GM19328 (cell line): ENCODE measurements around the gene PICK1.

ENCODE experiments used
- ATAC-seq: cut with Tn5 transposase; IDR thresholded peaks from one replicate; pipeline ENCODE4 v1.9.1; 2021; ENCODE audit warnings: mild to moderate bottlenecking, moderate library complexity; ENCODE audit not compliant: unreplicated experiment

Gene PICK1

GRCh38 chr22:38046070-38046748, 11.0 kb upstream of the PICK1 start:
- ATAC-seq, result no peak

DNA sequence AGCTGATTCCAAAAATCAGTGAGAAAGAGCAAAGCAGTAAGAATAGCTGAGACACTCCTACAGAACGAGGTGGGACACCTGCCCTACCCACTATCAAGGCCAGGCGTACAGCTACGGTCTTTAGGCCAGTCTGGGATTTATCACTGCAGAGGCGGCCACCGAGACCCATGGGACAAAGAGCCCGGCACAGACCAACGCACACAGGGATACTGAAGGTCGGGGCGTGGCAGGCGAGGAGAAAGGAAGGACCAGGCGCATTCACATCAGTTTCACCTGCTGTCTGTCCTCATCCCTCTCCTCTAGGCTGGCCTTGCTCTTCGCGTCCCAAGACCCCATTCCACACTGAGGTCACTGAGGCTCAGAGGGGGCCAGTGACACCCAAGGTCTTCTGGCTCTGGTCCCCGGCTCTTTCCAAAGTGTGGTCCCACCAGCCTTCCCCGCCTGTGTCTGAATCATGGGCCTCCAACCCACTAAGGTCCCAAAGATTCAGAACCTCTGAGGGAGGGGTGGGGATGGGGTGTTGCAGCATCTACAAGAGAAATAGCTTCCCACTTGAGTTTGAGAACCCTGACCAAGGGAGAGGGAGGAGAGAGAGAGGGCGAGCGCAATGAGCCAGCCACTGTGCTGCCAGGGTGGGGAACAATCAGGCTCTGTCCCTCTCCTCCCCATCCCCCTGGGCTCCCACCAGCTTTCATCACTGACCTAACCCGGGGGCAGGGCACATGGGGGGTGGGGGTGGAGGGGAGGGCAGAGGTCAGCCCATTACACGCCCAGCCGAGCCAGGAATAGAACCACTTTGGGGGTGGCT, 7.2 kb upstream of the PICK1 start:
- no peak for ATAC-seq

- ATAC-seq, result no peak
Observed at GRCh38 chr22:38050720-38051119, 6.5 kb upstream of the PICK1 start.

- no peak for ATAC-seq
Observed at GRCh38 chr22:38051261-38051660, 5.9 kb upstream of the PICK1 start.

DNA sequence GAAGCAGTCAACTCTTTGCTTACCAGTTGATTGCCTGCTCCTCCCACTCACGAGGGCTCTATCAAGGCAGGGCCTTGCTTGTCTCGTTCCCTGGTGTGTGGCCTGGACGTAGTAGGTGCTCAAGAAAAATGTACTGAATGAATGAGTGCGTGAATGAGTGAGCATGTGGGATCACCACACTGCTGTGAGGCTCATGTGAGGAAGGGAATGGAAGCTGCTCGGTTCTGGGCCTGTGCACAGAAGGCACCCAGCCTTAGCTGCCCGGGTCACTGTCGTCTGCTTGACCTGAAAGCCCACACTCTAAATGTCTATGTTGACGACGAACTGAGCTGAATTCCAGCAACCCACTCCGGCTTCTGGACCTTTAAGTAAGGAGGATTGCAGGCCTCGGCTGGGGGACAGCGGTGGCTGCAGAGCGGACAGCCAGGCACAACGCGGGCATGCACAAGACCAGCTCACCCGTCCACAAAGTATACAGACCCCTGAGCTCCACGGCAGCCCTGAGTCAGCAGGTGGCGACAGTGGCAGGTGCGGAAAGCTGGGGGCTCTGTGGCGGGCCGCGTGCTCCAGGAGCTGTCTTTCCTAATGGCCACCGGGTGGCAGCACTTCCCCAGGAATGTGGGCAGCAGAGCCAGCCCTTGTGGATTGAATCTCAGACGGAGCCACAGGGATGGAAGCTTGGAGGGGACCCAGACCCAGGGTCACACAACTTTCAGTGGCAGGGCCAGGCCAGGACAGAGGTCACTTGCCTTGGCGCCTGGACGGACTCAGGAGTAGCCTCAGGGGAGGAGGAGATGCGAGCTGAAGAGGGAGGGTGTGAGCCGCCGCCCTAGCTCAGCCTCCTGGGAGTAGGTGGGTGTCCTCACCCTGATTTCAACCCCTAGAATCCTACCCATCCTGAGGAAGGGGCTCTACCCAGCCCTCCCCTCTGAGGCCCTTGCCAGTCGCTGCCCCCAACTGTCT, 5.0 kb upstream of the PICK1 start:
- ATAC-seq, result no peak

DNA sequence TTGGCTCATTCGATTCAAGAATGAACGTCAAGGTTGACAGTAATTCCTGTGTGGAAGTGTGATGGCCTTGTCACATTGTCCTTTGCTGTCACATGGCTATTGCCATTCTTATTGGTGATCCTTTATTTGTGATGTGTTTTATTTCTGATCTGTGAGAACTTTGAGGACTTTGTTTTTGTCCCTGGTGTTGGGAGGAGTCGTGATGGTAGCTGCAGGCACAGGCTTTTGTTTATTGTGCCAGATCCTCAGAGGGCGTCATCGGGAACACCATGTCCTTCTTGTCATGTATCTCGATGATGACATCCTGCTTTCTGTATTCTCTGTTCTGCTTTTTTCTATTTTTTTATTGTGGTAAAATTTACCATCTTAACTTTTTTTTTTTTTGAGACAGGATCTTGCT, 5.6 kb downstream of the PICK1 start:
- ATAC-seq, result no peak

DNA sequence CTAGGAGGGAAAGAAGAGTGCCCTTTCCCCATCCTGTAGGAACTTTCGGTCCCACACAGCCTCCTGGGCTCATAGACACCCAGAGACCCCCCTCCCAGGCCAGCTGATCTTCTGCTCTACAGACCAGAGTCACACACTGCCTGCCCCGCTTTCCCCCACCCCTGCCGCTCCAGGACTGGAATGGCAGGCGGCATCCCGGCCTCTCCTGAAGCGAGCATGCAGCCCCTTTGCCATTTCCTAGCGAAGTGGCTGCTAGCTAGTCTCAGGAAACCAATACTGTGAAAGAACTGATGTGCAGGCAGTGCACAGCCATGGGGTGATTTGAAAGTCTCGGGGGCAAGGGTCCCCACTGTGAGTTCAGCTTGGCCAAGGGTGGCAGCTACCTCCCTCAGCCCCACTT, 8.3 kb downstream of the PICK1 start:
- ATAC-seq, result no peak

DNA sequence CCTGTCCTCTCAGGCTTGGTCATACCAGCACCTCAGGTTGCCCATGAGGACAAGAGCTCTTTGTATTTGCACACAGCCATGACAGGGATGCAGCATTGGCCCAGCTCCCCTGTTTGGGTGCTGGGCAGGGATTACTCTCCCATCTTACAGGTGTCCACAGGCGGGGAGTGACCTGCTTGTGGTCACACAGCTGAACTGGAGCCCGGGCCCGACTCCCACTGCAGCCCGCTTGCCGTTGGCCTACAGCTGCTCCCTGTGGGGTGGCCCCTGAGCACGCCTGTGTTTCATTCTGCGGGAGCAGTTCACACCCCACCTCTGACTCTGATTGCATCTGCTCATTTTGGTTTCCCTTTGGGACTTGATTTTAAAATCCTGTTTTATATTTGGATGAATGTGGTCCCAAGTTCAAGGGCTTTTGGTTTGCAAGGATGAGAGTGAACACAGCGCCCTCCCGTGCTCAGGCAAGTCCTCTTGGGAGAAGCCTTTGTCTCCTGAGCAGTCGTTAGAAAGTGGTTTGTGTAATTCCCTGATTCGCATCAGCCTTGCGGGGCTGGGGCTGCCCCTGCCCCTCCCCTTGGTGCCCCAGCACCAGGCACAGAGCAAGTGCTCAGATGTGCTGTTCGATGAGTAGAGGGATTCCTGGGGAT, 9.3 kb downstream of the PICK1 start:
- ATAC-seq, result no peak

DNA sequence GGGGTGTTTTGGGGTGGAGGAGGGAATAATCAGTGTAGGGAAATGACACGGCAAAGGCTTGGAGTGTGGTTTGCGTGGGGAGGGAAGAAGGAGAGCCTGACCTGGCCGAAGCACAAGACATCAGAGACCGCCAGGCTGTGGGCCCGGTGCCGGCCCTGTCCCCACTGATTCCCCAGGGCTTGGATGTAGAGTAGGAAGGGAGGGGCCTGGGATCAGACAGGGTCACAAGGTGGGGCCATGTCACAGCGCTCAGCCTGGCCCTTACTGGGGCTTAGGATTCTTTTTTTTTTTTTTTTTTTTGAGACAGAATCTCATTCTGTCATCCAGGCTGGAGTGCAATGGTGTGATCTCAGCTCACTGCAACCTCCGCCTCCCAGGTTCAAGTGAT, 9.8 kb downstream of the PICK1 start:
- ATAC-seq, result no peak

GRCh38 chr22:38067761-38068360, 10.7 kb downstream of the PICK1 start:
- no peak for ATAC-seq

DNA sequence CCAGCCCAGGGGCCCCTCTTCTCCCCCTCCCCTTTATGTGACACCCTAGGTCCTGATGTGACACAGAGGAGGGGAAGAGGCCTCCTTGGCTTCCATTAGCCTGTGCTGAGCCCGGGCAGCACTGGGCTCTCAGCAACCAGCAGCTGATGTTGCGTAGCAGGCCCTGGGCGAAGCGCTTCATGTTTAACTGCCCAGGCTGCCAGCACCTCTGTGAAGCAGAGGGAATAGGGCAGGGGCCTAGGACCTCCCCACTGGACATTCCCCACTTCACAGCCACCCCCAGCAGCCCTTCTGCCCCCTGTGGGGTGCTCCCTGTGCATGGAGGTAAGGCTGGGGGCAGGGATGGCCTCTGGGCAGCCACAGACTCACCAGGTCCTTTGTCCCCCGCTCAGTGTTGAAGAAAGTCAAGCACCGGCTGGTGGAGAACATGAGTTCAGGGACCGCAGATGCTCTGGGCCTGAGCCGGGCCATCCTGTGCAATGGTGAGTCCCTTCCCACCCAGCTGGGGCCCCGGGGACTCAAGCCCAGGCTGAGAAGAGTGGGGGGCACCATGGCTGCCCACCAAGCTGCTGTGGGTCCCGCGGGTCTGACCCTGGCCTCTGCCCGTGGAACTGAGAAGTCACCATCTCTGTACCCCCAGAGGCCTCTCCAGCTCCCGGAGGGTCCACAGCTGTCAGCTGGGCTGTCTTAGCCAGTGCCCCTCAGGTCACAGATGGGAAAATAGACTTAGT, 11.6 kb downstream of the PICK1 start:
- no peak for ATAC-seq

- no peak for ATAC-seq
Observed at GRCh38 chr22:38069372-38070249, 12.4 kb downstream of the PICK1 start.

DNA sequence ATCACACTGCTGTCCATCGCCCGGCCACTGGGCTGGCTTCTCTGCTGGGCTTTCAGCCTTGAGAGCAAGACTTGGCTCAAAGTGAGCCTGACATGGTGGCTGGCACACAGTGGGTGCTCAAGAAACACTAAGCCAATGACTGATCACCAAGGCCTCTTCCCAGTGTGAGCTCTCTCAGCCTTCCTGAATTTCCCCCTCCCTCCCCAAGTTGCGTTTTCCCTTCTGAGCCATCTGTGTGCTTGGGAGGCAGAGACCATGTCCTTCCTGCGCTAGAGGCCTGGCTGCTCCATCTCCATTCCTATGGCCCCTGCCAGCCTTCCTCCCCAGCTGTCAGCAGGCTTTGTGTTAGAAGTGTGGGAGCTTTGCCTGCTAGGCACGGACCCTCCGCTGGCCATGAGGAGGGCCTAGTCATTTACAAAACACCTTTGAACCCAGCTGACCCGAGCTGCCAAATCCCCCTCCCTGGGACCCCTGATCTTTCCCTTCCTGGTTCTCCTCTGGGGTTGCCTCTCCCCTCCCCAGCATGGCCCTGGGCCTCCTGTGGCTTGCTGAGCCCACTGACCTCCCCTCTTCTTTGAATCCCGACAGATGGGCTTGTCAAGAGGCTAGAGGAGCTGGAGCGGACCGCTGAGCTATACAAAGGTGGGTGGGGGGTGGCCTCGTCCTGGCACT, 13.2 kb downstream of the PICK1 start:
- no peak for ATAC-seq

DNA sequence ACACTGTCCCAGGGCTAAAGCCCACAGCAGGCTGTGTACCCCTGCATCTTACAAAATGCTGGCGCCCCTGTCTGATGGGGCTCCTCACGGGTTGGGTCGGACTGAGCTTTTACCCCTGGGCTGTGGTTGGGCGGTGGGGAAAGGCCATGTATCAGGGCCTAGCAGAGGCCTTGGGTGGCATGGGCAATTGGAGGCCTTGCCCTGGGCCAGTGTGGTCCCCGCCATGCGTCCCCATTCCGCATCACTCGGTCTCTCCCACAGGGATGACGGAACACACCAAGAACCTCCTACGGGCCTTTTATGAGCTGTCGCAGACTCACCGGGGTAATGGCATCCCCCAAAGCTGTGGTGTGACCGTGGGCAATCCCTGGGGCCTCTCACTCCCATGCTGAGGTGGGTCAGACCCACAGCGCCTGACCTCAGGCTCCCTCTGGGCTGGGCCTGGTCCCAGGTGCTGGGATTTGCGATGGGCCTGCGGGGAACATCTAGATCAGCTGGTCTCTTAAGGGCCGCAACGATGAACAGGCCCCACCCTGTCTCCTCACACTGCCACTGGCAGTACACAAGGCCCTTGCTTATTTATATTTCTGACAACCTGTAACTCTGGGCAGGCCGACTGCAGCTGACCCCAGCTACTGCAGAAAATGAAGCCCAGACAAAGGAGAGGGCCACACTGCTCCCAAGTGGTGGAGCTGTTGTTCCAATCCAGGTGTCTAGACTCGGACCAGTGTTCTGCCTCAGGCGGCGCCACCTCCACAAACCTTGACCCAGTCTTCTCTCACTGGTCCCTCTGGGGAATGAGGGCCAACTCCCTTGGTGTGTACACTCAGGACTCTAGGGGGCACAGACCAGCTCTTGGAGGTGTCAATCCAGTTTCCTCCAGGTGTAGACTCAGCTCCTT, 14.5 kb downstream of the PICK1 start:
- no peak for ATAC-seq

DNA sequence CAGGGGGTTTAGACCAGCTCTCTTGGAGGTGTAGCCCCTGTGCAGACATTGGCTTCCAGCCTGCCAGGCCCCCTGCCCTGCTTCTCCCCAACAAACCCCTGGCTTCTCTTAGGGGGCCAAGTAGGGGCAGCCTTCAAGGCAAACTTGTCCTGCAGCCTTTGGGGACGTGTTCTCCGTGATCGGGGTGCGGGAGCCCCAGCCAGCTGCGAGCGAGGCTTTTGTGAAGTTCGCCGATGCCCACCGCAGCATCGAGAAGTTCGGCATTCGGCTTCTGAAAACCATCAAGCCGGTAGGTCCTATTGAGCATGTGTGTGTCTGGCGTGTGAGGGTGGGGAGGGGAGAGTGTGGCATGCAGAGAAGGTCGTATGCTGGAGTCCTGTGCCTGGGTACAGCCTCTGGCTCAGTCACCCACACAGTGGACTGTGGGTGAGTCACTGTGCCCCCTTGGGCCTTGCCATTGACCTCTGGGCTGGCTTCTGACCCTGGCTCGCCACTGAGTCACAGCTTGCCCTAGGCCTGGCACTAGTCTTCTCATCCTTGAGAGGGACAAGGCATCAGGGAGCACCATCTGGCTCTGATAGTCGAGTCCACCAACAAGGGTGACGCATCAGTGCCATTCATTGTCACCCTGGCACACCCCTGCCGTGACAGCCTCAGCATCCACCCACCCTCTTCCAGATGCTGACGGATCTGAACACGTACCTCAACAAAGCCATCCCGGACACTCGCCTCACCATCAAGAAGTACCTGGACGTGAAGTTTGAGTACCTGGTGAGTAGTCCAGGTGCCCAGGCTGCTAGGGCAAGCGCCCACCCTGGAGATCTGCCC, 15.3 kb downstream of the PICK1 start:
- no peak for ATAC-seq
